ENCODE measurements around the gene XYLT2. TPM values are rescaled to one million over a fixed set of nuclear protein-coding genes. Genes with fewer than 3 reads are reported as not detected.

Gene XYLT2
- total RNA-seq, 2 experiments from 2014 or later = 24.4 to 25.3 TPM

DNA sequence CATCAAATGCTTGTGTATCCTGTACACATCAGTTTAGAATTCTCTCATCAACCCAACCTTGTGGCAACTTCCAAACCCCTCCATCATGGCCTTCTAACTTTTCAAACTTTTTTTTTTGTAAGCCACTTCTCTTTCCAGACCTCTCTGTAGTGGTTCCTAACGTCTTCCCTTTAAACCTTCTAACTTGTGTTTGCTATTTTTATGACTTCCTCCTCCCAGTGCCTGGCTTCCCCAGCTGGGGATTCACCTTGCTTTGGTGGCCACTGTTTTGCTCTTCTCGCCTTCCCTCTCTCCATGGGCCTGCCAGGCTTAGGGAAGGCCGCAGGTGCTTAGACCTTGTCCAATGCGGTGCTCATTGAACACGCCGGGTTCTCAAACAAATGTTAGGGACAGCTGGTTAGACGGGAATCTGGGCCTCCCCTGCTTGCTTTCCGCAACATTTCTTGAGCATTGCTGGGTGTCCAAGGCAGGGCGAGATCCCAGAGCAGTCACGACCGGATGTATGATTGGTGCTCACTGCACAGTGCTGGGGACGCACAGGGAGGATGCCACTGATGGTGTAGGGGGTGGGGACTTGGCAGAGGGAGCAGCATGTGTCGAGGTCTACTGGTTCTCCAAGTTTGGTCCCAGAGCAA, 1.1 kb upstream of the XYLT2 start:
- Mint-ChIP-seq H3K9me3 (no peaks in the 10 kb centered on the region), H3K36me3 (ENCODE audit: low read depth) (no peaks in the 10 kb centered on the region), H3K4me3 (peak overlapping the region; percentile 78), H3K4me1 (ENCODE audit: low read depth) (peaks cover 33% of the 10 kb centered on the region), H3K27me3 (no peaks in the 10 kb centered on the region), H3K27ac (peak overlapping the region; percentile 78)
- peak; percentile 15 for DNase-seq
- TF ChIP-seq, protein P1, sequence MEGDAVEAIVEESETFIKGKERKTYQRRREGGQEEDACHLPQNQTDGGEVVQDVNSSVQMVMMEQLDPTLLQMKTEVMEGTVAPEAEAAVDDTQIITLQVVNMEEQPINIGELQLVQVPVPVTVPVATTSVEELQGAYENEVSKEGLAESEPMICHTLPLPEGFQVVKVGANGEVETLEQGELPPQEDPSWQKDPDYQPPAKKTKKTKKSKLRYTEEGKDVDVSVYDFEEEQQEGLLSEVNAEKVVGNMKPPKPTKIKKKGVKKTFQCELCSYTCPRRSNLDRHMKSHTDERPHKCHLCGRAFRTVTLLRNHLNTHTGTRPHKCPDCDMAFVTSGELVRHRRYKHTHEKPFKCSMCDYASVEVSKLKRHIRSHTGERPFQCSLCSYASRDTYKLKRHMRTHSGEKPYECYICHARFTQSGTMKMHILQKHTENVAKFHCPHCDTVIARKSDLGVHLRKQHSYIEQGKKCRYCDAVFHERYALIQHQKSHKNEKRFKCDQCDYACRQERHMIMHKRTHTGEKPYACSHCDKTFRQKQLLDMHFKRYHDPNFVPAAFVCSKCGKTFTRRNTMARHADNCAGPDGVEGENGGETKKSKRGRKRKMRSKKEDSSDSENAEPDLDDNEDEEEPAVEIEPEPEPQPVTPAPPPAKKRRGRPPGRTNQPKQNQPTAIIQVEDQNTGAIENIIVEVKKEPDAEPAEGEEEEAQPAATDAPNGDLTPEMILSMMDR (IDR thresholded peaks at IDR 0.05) = no peak
- CTCF ChIA-PET = interaction anchor here (3.4 to 4.8 kb wide), 2 partner anchors 16 to 17 kb away, joined by 13 to 69 read pairs; no protein-coding TSS in a partner anchor
- POLR2A ChIA-PET = interaction anchor here (0.6 to 5.3 kb wide), 5 partner anchors 16 to 184 kb away, joined by 3 to 69 read pairs (median 7); partner anchors contain the start of gene LRRC59
- intact Hi-C loops (cut with micrococcal nuclease) = no loop called here
- ATAC-seq = no peak

DNA sequence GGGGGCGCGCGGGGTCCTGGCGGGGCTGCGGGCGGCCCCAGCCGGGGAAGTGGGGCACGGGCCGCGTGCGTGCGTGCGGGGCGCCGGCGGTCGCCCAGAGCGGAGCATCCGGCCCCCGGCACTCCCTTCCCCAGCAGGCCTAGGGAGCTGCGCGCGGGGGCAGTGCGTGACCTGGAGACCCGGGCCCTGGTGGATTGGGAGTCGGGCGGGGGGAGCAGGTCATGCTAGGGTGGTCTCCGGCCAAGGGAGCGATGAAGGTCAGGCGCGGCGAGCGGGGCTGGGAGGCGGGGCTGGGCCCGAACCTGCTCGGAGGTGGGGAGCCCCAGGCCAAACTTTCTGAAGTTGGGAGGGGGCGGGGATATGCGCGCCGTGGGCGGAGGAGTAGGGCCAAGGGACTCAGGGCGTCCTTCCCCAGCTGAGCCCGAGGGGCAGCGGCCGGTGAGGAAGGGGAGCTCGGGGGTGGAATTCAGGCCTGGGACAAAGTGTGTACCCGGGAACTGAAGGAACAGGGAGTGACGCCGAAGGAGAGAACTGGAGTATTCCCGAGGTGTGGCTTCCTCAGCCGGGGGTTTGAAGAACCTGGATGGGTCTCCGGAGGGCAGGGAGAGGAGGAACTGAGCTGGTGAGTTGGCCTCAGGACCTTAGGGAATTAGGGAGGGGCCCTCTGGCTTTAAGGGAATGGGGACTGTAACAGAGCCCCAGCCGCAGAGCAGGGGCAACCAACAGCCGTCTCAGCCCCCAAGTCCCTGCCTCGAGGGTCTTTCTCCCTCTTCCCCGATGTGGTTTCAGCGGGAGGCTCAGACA, 589 bp downstream of the XYLT2 start:
- DNase-seq (peak; percentile 69), ATAC-seq (peak; percentile 62)
- H3K9me3 Mint-ChIP-seq = no peaks in the 10 kb centered on the region
- H3K4me3 Mint-ChIP-seq = peak overlapping the region; percentile 91
- POLR2A ChIA-PET = interaction anchor here (0.6 to 5.3 kb wide), 15 partner anchors 9 to 199 kb away, joined by 3 to 69 read pairs (median 6); partner anchors contain the start of genes EME1, LRRC59, MRPL27 and RSAD1
- TF ChIP-seq, protein P1 (IDR thresholded peaks at IDR 0.05) = no peak
- intact Hi-C loops (cut with micrococcal nuclease) = no loop called here
- no peaks in the 10 kb centered on the region for H3K27me3 Mint-ChIP-seq
- peaks cover 33% of the 10 kb centered on the region for H3K4me1 Mint-ChIP-seq (ENCODE audit: low read depth)
- CTCF ChIA-PET = interaction anchor here (0.9 to 4.8 kb wide), 5 partner anchors 14 to 252 kb away, joined by 3 to 69 read pairs (median 6); partner anchors contain the start of genes LRRC59 and PDK2
- no peaks in the 10 kb centered on the region for H3K36me3 Mint-ChIP-seq (ENCODE audit: low read depth)
- H3K27ac Mint-ChIP-seq = peak overlapping the region; percentile 89

DNA sequence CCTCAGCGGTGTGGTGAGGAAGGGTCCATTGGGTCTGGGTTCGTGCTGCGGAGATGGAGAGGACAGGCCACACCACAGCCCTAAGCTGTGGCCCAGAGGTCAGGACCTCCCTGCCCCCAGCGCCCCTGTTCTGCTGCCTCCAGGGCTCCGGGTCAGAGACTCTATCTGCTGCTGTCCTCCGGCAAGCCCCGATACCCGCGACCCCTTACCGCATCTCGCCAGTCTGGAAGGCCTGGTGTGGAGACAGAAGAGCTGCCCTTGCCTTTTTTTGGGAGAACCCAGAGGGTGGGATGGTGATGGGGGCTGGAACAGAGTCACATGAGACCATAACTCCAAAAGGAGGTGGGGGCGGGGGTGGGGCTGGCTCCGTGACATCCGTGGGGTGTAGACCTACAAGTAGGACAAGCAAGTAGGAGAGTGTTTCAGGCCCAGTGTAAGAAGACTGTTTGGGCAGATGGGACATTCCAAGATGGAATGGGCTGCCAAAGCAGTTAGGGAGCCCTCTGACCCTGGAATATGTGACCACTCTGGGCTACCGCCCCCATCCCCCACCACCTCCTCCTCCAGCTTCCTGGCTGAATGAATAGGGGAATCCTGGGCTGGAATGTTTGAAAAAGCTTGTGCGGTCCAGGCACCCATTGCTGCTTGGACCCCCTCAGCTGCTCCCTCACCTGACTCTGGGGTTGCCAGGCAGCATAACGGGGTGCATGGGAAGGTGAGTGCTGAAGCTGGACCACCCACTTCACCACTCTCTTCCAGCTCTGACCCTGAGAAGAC, 1.4 kb downstream of the XYLT2 start:
- Mint-ChIP-seq H3K27me3 (no peaks in the 10 kb centered on the region), H3K4me1 (ENCODE audit: low read depth) (peaks cover 33% of the 10 kb centered on the region), H3K4me3 (peak overlapping the region; percentile 91), H3K27ac (peak overlapping the region; percentile 89), H3K36me3 (ENCODE audit: low read depth) (no peaks in the 10 kb centered on the region), H3K9me3 (no peaks in the 10 kb centered on the region)
- DNase-seq = no peak
- ATAC-seq = no peak
- CTCF ChIA-PET = interaction anchor here (1.6 to 4.8 kb wide), 4 partner anchors 14 to 253 kb away, joined by 6 to 69 read pairs (median 6); partner anchors contain the start of genes LRRC59 and PDK2
- POLR2A ChIA-PET = interaction anchor here (1.0 to 5.3 kb wide), 10 partner anchors 8 to 131 kb away, joined by 3 to 69 read pairs (median 8); partner anchors contain the start of genes EME1, LRRC59, MRPL27 and RSAD1
- intact Hi-C loops (cut with micrococcal nuclease) = no loop called here
- TF ChIP-seq, protein P1 (IDR thresholded peaks at IDR 0.05) = no peak

DNA sequence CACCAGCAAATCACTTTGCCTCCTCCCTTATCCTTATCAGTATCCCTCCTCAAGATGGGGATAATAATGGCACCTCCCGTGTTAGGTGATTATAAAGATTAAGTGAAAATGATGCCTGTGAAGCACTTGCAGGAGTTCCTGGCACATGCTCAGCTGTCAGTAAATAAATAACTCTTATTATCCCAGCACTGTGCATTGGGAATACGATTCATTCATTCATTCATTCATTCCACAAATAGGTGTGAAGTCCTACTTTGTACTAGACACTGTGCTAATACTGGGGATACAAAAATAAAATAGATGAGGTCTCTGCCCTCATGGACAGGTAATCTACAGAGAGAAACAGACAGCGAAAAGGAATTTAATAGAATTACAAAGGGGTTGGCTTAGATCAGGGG, 2.0 kb downstream of the XYLT2 start:
- intact Hi-C loops (cut with micrococcal nuclease) = no loop called here
- no peak for DNase-seq
- Mint-ChIP-seq H3K9me3 (no peaks in the 10 kb centered on the region), H3K4me1 (ENCODE audit: low read depth) (peaks cover 33% of the 10 kb centered on the region), H3K27me3 (no peaks in the 10 kb centered on the region), H3K27ac (peak overlapping the region; percentile 65), H3K36me3 (ENCODE audit: low read depth) (no peaks in the 10 kb centered on the region), H3K4me3 (peak overlapping the region; percentile 91)
- ChIA-PET POLR2A (interaction anchor here (1.0 to 5.3 kb wide), 5 partner anchors 13 to 131 kb away, joined by 3 to 69 read pairs (median 6); partner anchors contain the start of genes EME1, MRPL27 and RSAD1), CTCF (interaction anchor here (1.6 to 4.8 kb wide), 4 partner anchors 13 to 254 kb away, joined by 6 to 69 read pairs (median 6); partner anchors contain the start of genes LRRC59 and PDK2)
- no peak for ATAC-seq
- TF ChIP-seq, protein P1 (IDR thresholded peaks at IDR 0.05) = no peak

Data from activated CD8-positive, alpha-beta T cell treated with anti-CD3 and anti-CD28 coated beads for 36 hours (primary cell).